Endothelial cell of umbilical vein (primary cell): ENCODE measurements around the gene FBXL17.

Experiments
- EZH2 ChIP-seq: IDR thresholded peaks from 2 replicates; pipeline ENCODE4 v1.6.1; 2012; ENCODE audit warnings: borderline replicate concordance, low read depth, mild to moderate bottlenecking, moderate library complexity, low read length, inconsistent platforms; ENCODE audit not compliant: severe bottlenecking
- JUN ChIP-seq: IDR thresholded peaks from 2 replicates; pipeline ENCODE4 v1.6.1; 2011; ENCODE audit warnings: borderline replicate concordance, low read depth; ENCODE audit not compliant: insufficient read length, insufficient read depth
- MYC ChIP-seq: IDR thresholded peaks from one replicate; pipeline ENCODE4 v1.6.1; 2011; ENCODE audit warnings: mild to moderate bottlenecking, low read depth, low read length
- POLR2A ChIP-seq: IDR thresholded peaks from 2 replicates; pipeline ENCODE4 v1.6.1; 2012; ENCODE audit warnings: low read depth, mild to moderate bottlenecking, control low read depth, low read length
- POLR2AphosphoS5 ChIP-seq: IDR thresholded peaks from 2 replicates; pipeline ENCODE4 v1.6.1; 2012; ENCODE audit warnings: low read depth, mild to moderate bottlenecking, control low read depth, low read length, moderate library complexity; ENCODE audit not compliant: insufficient read depth
- TF ChIP-seq, protein P1 (sequence below): IDR thresholded peaks from 2 replicates; pipeline ENCODE4 v1.6.1; 2011; ENCODE audit not compliant: insufficient read depth, insufficient read length
- TF ChIP-seq, protein P2 (sequence below), 2 donors: IDR thresholded peaks; 1 replicate in 1 of 2; 2 replicates in 1 of 2; pipeline ENCODE4 v1.5.1; 2011; ENCODE audit warnings: low read length in 2 of 2, mild to moderate bottlenecking in 2 of 2, moderate library complexity in 2 of 2, control low read depth in 1 of 2, inconsistent platforms in 1 of 2, low read depth in 1 of 2; ENCODE audit not compliant: insufficient read depth in 1 of 2; ENCODE audit errors: extremely low read depth in 1 of 2

- no peak for TF ChIP-seq POLR2AphosphoS5
- no peak for TF ChIP-seq POLR2A
- TF ChIP-seq, protein P1, sequence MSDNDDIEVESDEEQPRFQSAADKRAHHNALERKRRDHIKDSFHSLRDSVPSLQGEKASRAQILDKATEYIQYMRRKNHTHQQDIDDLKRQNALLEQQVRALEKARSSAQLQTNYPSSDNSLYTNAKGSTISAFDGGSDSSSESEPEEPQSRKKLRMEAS, result no peak
- TF ChIP-seq, protein P2, sequence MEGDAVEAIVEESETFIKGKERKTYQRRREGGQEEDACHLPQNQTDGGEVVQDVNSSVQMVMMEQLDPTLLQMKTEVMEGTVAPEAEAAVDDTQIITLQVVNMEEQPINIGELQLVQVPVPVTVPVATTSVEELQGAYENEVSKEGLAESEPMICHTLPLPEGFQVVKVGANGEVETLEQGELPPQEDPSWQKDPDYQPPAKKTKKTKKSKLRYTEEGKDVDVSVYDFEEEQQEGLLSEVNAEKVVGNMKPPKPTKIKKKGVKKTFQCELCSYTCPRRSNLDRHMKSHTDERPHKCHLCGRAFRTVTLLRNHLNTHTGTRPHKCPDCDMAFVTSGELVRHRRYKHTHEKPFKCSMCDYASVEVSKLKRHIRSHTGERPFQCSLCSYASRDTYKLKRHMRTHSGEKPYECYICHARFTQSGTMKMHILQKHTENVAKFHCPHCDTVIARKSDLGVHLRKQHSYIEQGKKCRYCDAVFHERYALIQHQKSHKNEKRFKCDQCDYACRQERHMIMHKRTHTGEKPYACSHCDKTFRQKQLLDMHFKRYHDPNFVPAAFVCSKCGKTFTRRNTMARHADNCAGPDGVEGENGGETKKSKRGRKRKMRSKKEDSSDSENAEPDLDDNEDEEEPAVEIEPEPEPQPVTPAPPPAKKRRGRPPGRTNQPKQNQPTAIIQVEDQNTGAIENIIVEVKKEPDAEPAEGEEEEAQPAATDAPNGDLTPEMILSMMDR (IDR thresholded peaks at IDR 0.05; ENCODE audit: extremely low read depth in 1 of 2, insufficient read depth in 1 of 2, low read depth in 1 of 2, low read length in 2 of 2), result no peak
- no peak for TF ChIP-seq EZH2
- TF ChIP-seq MYC, result no peak
- no peak for TF ChIP-seq JUN
Observed at GRCh38 chr5:107858324-107858723, 523.6 kb downstream of the FBXL17 start.
